HCT116 (cell line): ENCODE data around the gene IGF2BP3.

Source experiments
- CTCF ChIP-seq, 3 experiments: fragments of 200-600 bp in 1 of 3; sonication (generic) in 1 of 3; IDR thresholded peaks in 2 of 3; conservative IDR thresholded peaks in 1 of 3; 2 replicates each; pipeline ENCODE4 v1.5.1; 2012 to 2017; ENCODE audit warnings: low read depth in 2 of 3, low read length in 2 of 3, antibody characterized with exemption in 1 of 3, borderline replicate concordance in 1 of 3, control low read depth in 1 of 3, mild to moderate bottlenecking in 1 of 3, mixed read lengths in 1 of 3, mixed run types in 1 of 3, moderate library complexity in 1 of 3; ENCODE audit not compliant: insufficient read depth in 1 of 3
- EGR1 ChIP-seq: IDR thresholded peaks from 2 replicates; pipeline ENCODE4 v1.6.1; 2012; ENCODE audit warnings: low read depth
- EZH2 ChIP-seq: fragments of 200-600 bp; sonication (generic); IDR thresholded peaks from 2 replicates; pipeline ENCODE4 v1.6.1; 2017; ENCODE audit warnings: antibody characterized with exemption, mixed run types
- EZH2phosphoT487 ChIP-seq: fragments of 200-600 bp; IDR thresholded peaks from 2 replicates; pipeline ENCODE4 v1.6.1; 2018; ENCODE audit warnings: antibody characterized with exemption, borderline replicate concordance
- MAX ChIP-seq: IDR thresholded peaks from 2 replicates; pipeline ENCODE4 v1.6.1; 2012
- POLR2A ChIP-seq: IDR thresholded peaks from 2 replicates; pipeline ENCODE4 v1.7.0; 2011; ENCODE audit warnings: borderline replicate concordance; ENCODE audit not compliant: insufficient read depth, insufficient read length; ENCODE audit errors: extremely low read depth
- POLR2AphosphoS5 ChIP-seq: IDR thresholded peaks from 2 replicates; pipeline ENCODE4 v1.6.1; 2011; ENCODE audit warnings: mild to moderate bottlenecking, low read depth, low read length, moderate library complexity
- RAD21 ChIP-seq: IDR thresholded peaks from 2 replicates; pipeline ENCODE4 v1.6.1; 2012; ENCODE audit warnings: low read depth, mild to moderate bottlenecking
- REST ChIP-seq: IDR thresholded peaks from 2 replicates; pipeline ENCODE4 v1.6.1; 2012; ENCODE audit warnings: low read depth
- SP1 ChIP-seq: IDR thresholded peaks from 2 replicates; pipeline ENCODE4 v1.6.1; 2012; ENCODE audit warnings: low read depth
- YY1 ChIP-seq: IDR thresholded peaks from 2 replicates; pipeline ENCODE4 v1.6.1; 2011; ENCODE audit warnings: low read length, low read depth, moderate library complexity, mild to moderate bottlenecking; ENCODE audit not compliant: insufficient replicate concordance; ENCODE audit errors: extremely low read depth
- ZBTB33 ChIP-seq: IDR thresholded peaks from 2 replicates; pipeline ENCODE4 v1.6.1; 2011; ENCODE audit warnings: mild to moderate bottlenecking, low read length, moderate library complexity; ENCODE audit not compliant: insufficient replicate concordance; ENCODE audit errors: extremely low read depth
- ZFX ChIP-seq: fragments of 450-650 bp; IDR thresholded peaks from 2 replicates; pipeline ENCODE4 v1.6.1; 2017

- TF ChIP-seq SP1: no peak
- no peak for TF ChIP-seq EGR1
- TF ChIP-seq POLR2A: no peak
- TF ChIP-seq POLR2AphosphoS5: no peak
- TF ChIP-seq CTCF (IDR thresholded peaks at IDR 0.05 in 2 of 3, conservative IDR thresholded peaks at IDR 0.05 in 1 of 3; ENCODE audit: borderline replicate concordance in 1 of 3, insufficient read depth in 1 of 3, low read depth in 2 of 3, low read length in 2 of 3): no peak
- TF ChIP-seq EZH2phosphoT487: no peak
- no peak for TF ChIP-seq REST
- no peak for TF ChIP-seq RAD21
- no peak for TF ChIP-seq ZBTB33
- TF ChIP-seq ZFX: no peak
- TF ChIP-seq MAX: no peak
- TF ChIP-seq YY1: no peak
- TF ChIP-seq EZH2: no peak
Measured at GRCh38 chr7:23422384-23422783, 47.9 kb downstream of the IGF2BP3 start.
